IMR-90 (cell line): ENCODE data around the gene CDC73. TPM values are rescaled to one million over a fixed set of nuclear protein-coding genes. Genes with fewer than 3 reads are reported as not detected.
A peak's percentile ranks its signal among the peaks of the same experiment; 100 is the strongest.

Source experiments
- ATAC-seq: fragments of 200-7000 bp; cut with Tn5 transposase; 2 replicates; pipeline ENCODE4 v1.9.1; 2020; ENCODE audit warnings: low read depth, mild to moderate bottlenecking, moderate library complexity
- BruUV-seq: library from RNA; stranded (reverse); fragments of 400-500 nt; replicated peaks from 2 replicates; lab custom pipeline; 2021; lab: Mats Ljungman, UMichigan
- CTCF ChIA-PET: fragments of 300-600 bp; formaldehyde crosslinking; extraction: SDS; loops from one replicate; lab custom pipeline; 2021; ENCODE audit warnings: antibody characterized with exemption; lab: Yijun Ruan, JAX
- POLR2A ChIA-PET: fragments of 300-600 bp; sonication (Branson Sonifier 250); formaldehyde crosslinking; loops from one replicate; lab custom pipeline; 2022; ENCODE audit warnings: antibody characterized with exemption; ENCODE audit not compliant: unreplicated experiment; lab: Charles Lee
- DNase-seq: peaks from one replicate; pipeline ENCODE4 v3.0.0; 2013
- H2AFZ ChIP-seq: replicated peaks from 2 replicates; pipeline ENCODE3; 2013; ENCODE audit warnings: low read length, mild to moderate bottlenecking; ENCODE audit not compliant: poor library complexity
- H2AK5ac ChIP-seq: 2 replicates; pipeline ENCODE4 v1.6.1; 2013; ENCODE audit warnings: low read depth, low read length, inconsistent platforms
- H2AK9ac ChIP-seq: replicated peaks from 2 replicates; pipeline ENCODE3; 2013; ENCODE audit warnings: mild to moderate bottlenecking, low read depth, low read length, moderate library complexity; ENCODE audit not compliant: poor library complexity
- H2BK120ac ChIP-seq: 2 replicates; pipeline ENCODE4 v1.6.1; 2013; ENCODE audit warnings: low read depth, low read length, inconsistent platforms
- H2BK15ac ChIP-seq: 3 replicates; pipeline ENCODE4 v1.6.1; 2013; ENCODE audit warnings: low read depth, low read length, inconsistent platforms
- H2BK20ac ChIP-seq: 2 replicates; pipeline ENCODE4 v1.6.1; 2013; ENCODE audit warnings: low read depth, mild to moderate bottlenecking, inconsistent platforms, low read length, moderate library complexity
- H2BK5ac ChIP-seq: 2 replicates; pipeline ENCODE4 v1.6.1; 2013; ENCODE audit warnings: mild to moderate bottlenecking, low read depth, low read length, inconsistent platforms; ENCODE audit not compliant: poor library complexity, severe bottlenecking
- H3K14ac ChIP-seq: replicated peaks from 2 replicates; pipeline ENCODE4 v1.6.1; 2013; ENCODE audit warnings: low read depth, low read length, inconsistent platforms
- H3K18ac ChIP-seq: 2 replicates; pipeline ENCODE4 v1.6.1; 2013; ENCODE audit warnings: low read depth, low read length, control low read depth
- H3K23ac ChIP-seq: 2 replicates; pipeline ENCODE4 v1.6.1; 2013; ENCODE audit warnings: low read depth, low read length, inconsistent platforms
- H3K27ac ChIP-seq: 2 replicates; pipeline ENCODE4 v1.5.1; 2013; ENCODE audit warnings: mild to moderate bottlenecking, control low read depth, low read length; ENCODE audit not compliant: insufficient read depth
- H3K27me3 ChIP-seq: 2 replicates; pipeline ENCODE4 v1.6.1; 2013; ENCODE audit warnings: low read length; ENCODE audit not compliant: control insufficient read depth, insufficient read depth
- H3K36me3 ChIP-seq: 2 replicates; pipeline ENCODE4 v1.6.1; 2013; ENCODE audit warnings: low read length, mixed read lengths; ENCODE audit not compliant: control insufficient read depth, insufficient read depth
- H3K4ac ChIP-seq: 2 replicates; pipeline ENCODE4 v1.6.1; 2013; ENCODE audit warnings: low read depth, low read length, inconsistent platforms
- H3K4me1 ChIP-seq: 2 replicates; pipeline ENCODE4 v1.6.1; 2013; ENCODE audit warnings: low read length, mixed read lengths; ENCODE audit not compliant: control insufficient read depth, insufficient read depth
- H3K4me2 ChIP-seq: 2 replicates; pipeline ENCODE4 v1.6.1; 2013; ENCODE audit warnings: low read depth, mild to moderate bottlenecking, control low read depth, low read length, moderate library complexity
- H3K4me3 ChIP-seq: 2 replicates; pipeline ENCODE4 v1.5.1; 2013; ENCODE audit warnings: low read depth, mild to moderate bottlenecking, control low read depth, low read length, moderate library complexity; ENCODE audit not compliant: insufficient read depth
- H3K56ac ChIP-seq: 2 replicates; pipeline ENCODE4 v1.6.1; 2013; ENCODE audit warnings: low read length, inconsistent platforms; ENCODE audit not compliant: insufficient read depth; ENCODE audit errors: extremely low read depth
- H3K79me1 ChIP-seq, 2 experiments: 2 replicates each; pipeline ENCODE4 v1.6.1; 2013; ENCODE audit warnings: low read length in 2 of 2, inconsistent platforms in 1 of 2, low read depth in 1 of 2
- H3K9ac ChIP-seq: 2 replicates; pipeline ENCODE4 v1.6.1; 2013; ENCODE audit warnings: low read depth, low read length, control low read depth
- H3K9me1 ChIP-seq: 2 replicates; pipeline ENCODE4 v1.6.1; 2013; ENCODE audit warnings: low read length, inconsistent platforms; ENCODE audit not compliant: insufficient read depth
- H3K9me3 ChIP-seq: 2 replicates; pipeline ENCODE4 v1.6.1; 2013; ENCODE audit warnings: low read length; ENCODE audit not compliant: control insufficient read depth, insufficient read depth
- H4K20me1 ChIP-seq: 2 replicates; pipeline ENCODE4 v1.6.1; 2013; ENCODE audit warnings: low read length, inconsistent platforms; ENCODE audit not compliant: insufficient read depth
- H4K5ac ChIP-seq: 2 replicates; pipeline ENCODE4 v1.6.1; 2013; ENCODE audit warnings: mild to moderate bottlenecking, low read depth, low read length, control low read depth
- H4K8ac ChIP-seq, 2 experiments: 2 replicates each; pipeline ENCODE4 v1.6.1; 2013; ENCODE audit warnings: low read depth in 2 of 2, low read length in 2 of 2, control low read depth in 1 of 2, inconsistent platforms in 1 of 2
- H4K91ac ChIP-seq: 2 replicates; pipeline ENCODE4 v1.6.1; 2013; ENCODE audit warnings: low read depth, low read length, inconsistent platforms; ENCODE audit not compliant: insufficient read depth
- CEBPB ChIP-seq: IDR thresholded peaks from 2 replicates; pipeline ENCODE4 v1.6.1; 2012; ENCODE audit warnings: low read depth, low read length, improper control_type of control experiment
- RFX5 ChIP-seq: IDR thresholded peaks from 2 replicates; pipeline ENCODE4 v1.8.0; 2012; ENCODE audit warnings: low read depth, mild to moderate bottlenecking, low read length, moderate library complexity
- WGBS, 2 experiments: methylation state at CpG; one replicate each; pipeline versions ENCODE4 v1.1.5 to v1.1.7; 2013; ENCODE audit warnings: missing lambda C conversion rate in 2 of 2; ENCODE audit not compliant: insufficient read length in 1 of 2; ENCODE audit errors: extremely low coverage in 2 of 2; 5-methylcytosine and 5-hydroxymethylcytosine counted together
- dilution Hi-C: fragments of 300-500 bp; cut with HindIII; formaldehyde crosslinking; loops from one replicate; pipeline ENCODE4 v1.14.3; 2018; ENCODE audit warnings: low sequenced_read_pairs; ENCODE audit not compliant: unreplicated experiment
- in situ Hi-C: fragments of 300-500 bp; cut with MboI; formaldehyde crosslinking; loops from 3 replicates; pipeline ENCODE4 v1.14.3; 2019; ENCODE audit warnings: low sequenced_read_pairs, inconsistent platforms, mixed read lengths
- intact Hi-C: fragments of 100-400 bp; cut with micrococcal nuclease; formaldehyde crosslinking; loops from 2 replicates; pipeline ENCODE4 v1.10.0; 2022
- polyA plus RNA-seq, 3 experiments: library from polyadenylated mRNA; depleted of rRNA; stranded (reverse); fragments of >200 nt; gene quantifications; 2 replicates each; pipeline ENCODE4 v1.2.3, GENCODE V29; 2012; ENCODE audit warnings: low replicate concordance in 1 of 3
- total RNA-seq: library from RNA; depleted of rRNA; stranded (reverse); fragments of >200 nt; gene quantifications from 2 replicates; pipeline ENCODE4 v1.2.3, GENCODE V29; 2012
- TF ChIP-seq, protein P1 (sequence below): conservative IDR thresholded peaks from 2 replicates; pipeline ENCODE4 v1.5.1; 2012; ENCODE audit warnings: mild to moderate bottlenecking, low read depth, low read length, improper control_type of control experiment

The CDC73 gene
- total and polyA plus RNA-seq, 2 of the 4 experiments (the other 2 are of a cell fraction) = 22.1 to 29.6 TPM

DNA sequence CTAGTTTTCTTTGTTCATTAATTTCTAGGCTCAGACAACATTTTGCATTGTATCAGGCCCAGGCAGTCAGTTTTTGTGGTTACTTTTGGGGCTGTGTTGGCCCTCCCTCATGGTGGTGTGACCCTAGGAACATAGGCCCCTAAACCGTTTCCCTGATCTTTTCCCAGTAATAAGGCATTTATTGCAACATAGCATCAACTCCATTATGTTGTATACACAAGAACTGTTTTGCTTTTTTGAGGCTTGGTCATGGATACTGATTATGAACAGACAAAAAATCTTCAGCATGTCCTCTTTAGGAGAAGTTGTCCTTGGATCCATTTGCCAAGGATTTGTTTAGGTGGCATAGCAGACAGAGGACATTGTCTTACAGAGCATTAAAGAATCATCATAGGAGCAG, 54.3 kb downstream of the CDC73 start:
- no peak overlapping the region for H2BK15ac ChIP-seq
- in situ Hi-C loops = loop anchor here (25.0 kb wide), 2 partner anchors 386 to 1111 kb away; no protein-coding TSS in a partner anchor
- CTCF ChIA-PET = no interaction called here

More for the DNA sequence above, 54.3 kb downstream of the CDC73 start:
- Histone ChIP-seq H4K8ac (no peak overlapping the region), H3K18ac (no peak overlapping the region), H3K27me3 (no peaks in the 10 kb centered on the region), H2BK120ac (no peak overlapping the region), H2BK20ac (no peak overlapping the region), H3K9me3 (no peaks in the 10 kb centered on the region), H4K5ac (no peak overlapping the region), H3K4me2 (no peak overlapping the region), H3K27ac (peak overlapping the region; percentile 8; the same call in 1 of the 2 replicates), H3K79me1 (peaks cover 32 to 54% of the 10 kb centered on the region in 2 experiments), H3K14ac (0 out of 2 replicates have a peak overlapping the region, but pooled peaks have one; percentile 37), H3K4ac (no peak overlapping the region), H2AFZ (no peak overlapping the region), H2AK5ac (no peak overlapping the region), H3K4me1 (peaks cover 3% of the 10 kb centered on the region; the same call in 1 of the 2 replicates), H3K9ac (no peak overlapping the region), H3K56ac (no peak overlapping the region), H2BK5ac (peak overlapping the region; percentile 43), H3K4me3 (no peak overlapping the region), H3K36me3 (0 out of 2 replicates have a peak, but pooled peaks cover 2% of the 10 kb centered on the region), H3K9me1 (no peaks in the 10 kb centered on the region), H4K20me1 (peaks cover 13% of the 10 kb centered on the region; the same call in 1 of the 2 replicates), H3K23ac (no peak overlapping the region), H4K91ac (no peak overlapping the region), H2AK9ac (no peak overlapping the region)
- POLR2A ChIA-PET = no interaction called here
- WGBS, 2 experiments = no CpG with 5 or more reads among the region's 1 CpG
- dilution Hi-C loops (no loop called here), intact Hi-C loops (no loop called here)
- peak; percentile 81 for ATAC-seq
- peak; percentile 23 for DNase-seq
- TF ChIP-seq, protein P1, sequence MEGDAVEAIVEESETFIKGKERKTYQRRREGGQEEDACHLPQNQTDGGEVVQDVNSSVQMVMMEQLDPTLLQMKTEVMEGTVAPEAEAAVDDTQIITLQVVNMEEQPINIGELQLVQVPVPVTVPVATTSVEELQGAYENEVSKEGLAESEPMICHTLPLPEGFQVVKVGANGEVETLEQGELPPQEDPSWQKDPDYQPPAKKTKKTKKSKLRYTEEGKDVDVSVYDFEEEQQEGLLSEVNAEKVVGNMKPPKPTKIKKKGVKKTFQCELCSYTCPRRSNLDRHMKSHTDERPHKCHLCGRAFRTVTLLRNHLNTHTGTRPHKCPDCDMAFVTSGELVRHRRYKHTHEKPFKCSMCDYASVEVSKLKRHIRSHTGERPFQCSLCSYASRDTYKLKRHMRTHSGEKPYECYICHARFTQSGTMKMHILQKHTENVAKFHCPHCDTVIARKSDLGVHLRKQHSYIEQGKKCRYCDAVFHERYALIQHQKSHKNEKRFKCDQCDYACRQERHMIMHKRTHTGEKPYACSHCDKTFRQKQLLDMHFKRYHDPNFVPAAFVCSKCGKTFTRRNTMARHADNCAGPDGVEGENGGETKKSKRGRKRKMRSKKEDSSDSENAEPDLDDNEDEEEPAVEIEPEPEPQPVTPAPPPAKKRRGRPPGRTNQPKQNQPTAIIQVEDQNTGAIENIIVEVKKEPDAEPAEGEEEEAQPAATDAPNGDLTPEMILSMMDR = no peak
- TF ChIP-seq RFX5 (no peak), CEBPB (peak; percentile 84)
- BruUV-seq = no TSS peak
